ENCODE results near the gene APC2. TPM values are rescaled to one million over a fixed set of nuclear protein-coding genes. Genes with fewer than 3 reads are reported as not detected.

APC2 gene
- total RNA-seq, 1 experiment from 2014 or later = 0.02 TPM

DNA sequence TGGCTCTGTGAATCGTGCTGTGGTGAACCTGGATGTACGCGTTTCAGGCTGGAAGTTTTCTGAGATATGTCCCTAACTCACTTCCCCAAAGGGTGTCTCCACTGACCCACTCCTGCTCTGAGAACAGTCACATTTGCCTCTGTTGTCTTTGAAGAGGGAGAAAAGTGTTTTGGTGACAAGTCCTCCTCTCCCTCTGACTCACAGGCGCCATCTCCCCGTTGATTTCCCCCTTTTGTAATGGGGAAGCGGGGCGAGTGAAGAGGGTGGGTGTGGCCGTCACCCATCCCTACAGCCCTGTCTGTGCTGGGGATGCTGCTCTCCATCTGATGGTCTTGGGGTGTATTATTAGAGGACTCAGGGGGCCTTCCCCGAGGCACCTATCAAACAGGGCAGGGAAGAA is 9.6 kb downstream of the APC2 start:
- DNase-seq (ENCODE audit: extremely low read depth, low read depth) = no peak

DNA sequence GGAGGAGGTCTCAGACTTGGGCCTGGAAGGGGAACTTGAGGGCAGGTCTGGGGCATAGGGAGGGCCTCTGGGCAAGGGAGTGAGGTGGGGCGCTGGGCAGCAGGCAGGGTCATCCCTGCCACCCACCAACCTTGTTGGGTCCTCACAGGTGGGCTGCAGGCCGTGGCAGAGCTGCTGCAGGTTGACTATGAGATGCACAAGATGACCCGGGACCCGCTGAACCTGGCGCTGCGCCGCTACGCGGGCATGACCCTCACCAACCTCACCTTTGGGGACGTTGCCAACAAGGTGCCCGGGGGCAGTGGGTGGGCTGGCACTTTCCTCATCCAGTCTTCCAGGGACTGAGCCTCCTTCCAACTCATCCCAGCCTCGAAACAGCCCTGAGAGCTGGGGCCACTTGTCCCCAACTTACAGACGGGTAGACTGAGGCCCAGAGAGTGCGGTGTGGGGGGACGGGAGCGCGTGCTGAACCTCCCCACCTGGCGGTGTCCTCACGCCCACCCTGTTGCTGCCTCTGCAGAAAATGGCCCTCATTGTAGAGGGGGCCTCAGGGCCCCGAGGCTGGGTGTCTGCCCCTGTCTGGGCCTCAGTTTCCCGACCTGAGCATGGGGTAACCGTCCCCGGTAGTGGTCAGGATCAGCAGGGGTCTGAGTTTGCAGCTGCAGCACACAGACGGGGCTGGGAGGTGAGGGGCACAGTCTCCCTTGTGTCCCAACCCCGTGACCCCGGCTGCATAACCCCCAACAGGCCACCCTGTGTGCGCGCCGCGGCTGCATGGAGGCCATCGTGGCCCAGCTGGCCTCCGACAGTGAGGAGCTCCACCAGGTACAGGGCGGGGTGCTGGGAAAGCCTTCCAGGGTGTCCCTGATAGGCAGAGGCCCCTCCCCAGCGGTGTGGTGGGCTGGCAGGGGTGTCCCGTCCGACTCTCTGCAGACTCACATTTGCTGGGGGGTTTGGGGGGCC is 10.4 kb downstream of the APC2 start:
- no peak for DNase-seq (ENCODE audit: extremely low read depth, low read depth)

DNA sequence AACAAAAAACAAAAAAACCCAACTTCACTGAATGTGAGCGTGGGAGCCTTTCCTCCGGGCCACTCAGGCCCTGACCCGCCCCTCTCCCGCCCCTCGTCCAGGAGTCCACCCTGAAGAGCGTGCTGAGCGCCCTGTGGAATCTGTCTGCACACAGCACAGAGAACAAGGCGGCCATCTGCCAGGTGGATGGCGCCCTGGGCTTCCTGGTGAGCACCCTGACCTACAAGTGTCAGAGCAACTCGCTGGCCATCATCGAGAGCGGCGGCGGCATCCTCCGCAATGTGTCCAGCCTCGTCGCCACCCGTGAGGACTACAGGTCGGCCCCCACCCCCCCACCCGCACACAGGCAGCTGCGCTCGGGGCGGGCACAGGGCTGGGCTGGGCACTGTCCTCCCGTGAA is 11.9 kb downstream of the APC2 start:
- no peak for DNase-seq (ENCODE audit: extremely low read depth, low read depth)

DNA sequence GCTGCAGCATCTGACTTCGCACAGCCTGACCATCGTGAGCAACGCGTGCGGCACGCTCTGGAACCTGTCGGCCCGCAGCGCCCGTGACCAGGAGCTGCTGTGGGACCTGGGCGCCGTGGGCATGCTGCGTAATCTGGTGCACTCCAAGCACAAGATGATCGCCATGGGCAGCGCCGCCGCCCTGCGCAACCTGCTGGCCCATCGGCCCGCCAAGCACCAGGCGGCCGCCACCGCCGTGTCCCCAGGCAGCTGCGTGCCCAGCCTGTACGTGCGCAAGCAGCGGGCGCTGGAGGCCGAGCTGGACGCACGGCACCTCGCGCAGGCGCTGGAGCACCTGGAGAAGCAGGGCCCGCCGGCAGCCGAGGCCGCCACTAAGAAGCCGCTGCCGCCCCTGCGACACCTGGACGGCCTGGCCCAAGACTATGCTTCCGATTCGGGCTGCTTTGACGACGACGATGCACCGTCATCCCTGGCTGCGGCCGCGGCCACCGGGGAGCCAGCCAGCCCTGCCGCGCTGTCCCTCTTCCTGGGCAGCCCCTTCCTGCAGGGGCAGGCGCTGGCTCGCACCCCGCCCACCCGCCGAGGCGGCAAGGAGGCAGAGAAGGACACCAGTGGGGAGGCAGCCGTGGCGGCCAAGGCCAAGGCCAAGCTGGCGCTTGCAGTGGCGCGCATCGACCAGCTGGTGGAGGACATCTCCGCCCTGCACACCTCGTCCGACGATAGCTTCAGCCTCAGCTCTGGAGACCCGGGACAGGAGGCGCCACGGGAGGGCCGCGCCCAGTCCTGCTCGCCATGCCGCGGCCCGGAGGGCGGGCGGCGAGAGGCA is 15.5 kb downstream of the APC2 start:
- no peak for DNase-seq (ENCODE audit: extremely low read depth, low read depth)

DNA sequence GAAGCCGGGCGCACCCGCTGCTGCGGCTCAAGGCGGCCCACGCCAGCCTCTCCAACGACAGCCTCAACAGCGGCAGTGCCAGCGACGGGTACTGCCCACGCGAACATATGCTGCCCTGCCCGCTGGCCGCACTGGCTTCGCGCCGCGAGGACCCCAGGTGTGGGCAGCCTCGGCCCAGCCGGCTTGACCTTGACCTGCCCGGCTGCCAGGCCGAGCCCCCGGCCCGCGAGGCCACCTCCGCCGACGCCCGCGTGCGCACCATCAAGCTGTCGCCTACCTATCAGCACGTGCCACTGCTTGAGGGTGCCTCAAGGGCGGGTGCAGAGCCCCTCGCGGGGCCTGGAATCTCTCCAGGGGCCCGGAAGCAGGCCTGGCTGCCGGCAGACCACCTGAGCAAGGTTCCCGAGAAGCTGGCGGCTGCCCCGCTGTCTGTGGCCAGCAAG is 16.1 kb downstream of the APC2 start:
- DNase-seq (ENCODE audit: extremely low read depth, low read depth) = no peak

DNA sequence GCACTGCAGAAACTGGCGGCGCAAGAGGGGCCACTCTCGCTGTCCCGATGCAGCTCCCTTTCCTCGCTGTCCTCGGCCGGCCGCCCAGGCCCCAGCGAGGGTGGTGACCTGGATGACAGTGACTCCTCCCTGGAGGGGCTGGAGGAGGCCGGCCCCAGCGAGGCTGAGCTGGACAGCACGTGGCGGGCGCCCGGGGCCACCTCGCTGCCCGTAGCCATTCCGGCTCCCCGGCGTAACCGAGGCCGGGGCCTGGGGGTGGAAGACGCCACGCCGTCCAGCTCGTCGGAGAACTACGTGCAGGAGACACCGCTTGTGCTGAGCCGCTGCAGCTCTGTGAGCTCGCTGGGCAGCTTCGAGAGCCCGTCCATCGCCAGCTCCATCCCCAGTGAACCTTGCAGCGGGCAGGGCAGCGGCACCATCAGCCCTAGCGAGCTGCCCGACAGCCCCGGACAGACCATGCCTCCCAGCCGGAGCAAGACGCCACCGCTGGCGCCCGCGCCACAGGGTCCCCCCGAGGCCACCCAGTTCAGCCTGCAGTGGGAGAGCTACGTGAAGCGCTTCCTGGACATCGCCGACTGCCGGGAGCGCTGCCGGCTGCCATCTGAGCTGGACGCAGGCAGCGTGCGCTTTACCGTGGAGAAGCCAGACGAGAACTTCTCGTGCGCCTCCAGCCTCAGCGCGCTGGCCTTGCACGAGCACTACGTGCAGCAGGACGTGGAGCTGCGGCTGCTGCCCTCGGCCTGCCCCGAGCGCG is 16.7 kb downstream of the APC2 start:
- no peak for DNase-seq (ENCODE audit: extremely low read depth, low read depth)

DNA sequence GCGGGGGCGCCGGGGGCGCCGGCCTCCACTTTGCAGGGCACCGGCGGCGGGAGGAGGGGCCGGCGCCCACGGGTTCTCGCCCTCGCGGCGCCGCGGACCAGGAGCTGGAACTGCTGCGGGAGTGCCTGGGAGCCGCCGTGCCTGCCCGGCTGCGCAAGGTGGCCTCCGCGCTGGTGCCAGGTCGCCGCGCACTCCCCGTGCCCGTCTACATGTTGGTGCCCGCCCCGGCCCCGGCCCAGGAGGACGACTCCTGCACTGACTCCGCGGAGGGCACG is 17.2 kb downstream of the APC2 start:
- DNase-seq (ENCODE audit: extremely low read depth, low read depth) = no peak

DNA sequence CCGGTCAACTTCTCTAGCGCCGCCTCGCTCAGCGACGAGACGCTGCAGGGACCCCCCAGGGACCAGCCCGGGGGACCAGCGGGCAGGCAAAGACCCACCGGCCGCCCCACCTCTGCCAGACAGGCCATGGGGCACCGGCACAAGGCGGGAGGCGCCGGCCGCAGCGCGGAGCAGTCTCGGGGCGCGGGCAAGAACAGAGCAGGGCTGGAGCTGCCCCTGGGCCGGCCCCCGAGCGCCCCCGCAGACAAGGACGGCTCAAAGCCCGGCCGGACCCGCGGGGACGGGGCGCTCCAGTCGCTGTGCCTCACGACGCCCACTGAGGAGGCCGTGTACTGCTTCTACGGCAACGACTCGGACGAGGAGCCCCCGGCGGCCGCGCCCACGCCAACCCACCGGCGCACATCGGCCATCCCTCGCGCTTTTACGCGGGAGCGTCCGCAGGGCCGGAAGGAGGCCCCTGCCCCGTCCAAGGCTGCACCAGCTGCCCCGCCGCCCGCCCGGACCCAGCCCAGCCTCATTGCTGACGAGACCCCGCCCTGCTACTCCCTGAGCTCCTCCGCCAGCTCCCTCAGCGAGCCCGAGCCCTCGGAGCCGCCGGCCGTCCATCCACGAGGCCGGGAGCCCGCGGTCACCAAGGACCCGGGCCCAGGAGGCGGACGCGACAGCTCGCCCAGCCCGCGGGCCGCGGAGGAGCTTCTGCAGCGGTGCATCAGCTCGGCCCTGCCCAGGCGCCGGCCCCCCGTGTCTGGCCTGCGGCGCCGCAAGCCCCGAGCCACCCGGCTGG is 17.8 kb downstream of the APC2 start:
- DNase-seq (ENCODE audit: extremely low read depth, low read depth) = no peak

DNA sequence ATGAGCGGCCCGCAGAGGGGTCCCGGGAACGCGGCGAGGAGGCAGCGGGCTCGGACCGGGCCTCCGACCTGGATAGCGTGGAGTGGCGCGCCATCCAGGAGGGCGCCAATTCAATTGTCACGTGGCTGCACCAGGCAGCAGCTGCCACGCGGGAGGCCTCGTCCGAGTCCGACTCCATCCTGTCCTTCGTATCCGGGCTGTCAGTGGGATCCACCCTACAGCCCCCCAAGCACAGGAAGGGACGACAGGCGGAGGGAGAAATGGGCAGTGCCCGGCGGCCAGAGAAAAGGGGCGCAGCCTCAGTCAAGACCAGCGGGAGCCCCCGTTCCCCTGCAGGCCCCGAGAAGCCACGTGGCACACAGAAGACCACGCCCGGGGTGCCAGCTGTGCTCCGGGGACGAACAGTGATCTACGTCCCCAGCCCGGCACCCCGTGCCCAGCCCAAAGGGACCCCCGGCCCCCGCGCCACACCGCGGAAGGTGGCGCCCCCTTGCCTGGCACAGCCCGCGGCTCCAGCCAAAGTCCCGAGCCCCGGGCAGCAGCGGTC is 18.4 kb downstream of the APC2 start:
- no peak for DNase-seq (ENCODE audit: extremely low read depth, low read depth)

DNA sequence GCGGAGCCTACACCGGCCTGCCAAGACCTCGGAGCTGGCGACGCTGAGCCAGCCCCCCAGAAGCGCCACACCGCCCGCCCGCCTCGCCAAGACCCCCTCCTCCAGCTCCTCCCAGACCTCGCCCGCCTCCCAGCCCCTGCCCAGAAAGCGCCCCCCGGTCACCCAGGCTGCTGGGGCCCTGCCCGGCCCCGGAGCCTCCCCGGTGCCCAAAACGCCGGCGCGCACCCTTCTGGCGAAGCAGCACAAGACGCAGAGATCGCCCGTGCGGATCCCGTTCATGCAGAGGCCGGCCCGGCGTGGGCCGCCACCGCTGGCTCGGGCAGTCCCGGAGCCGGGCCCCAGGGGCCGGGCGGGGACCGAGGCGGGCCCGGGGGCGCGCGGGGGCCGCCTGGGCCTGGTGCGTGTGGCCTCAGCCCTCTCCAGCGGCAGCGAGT is 18.9 kb downstream of the APC2 start:
- DNase-seq (ENCODE audit: extremely low read depth, low read depth) = no peak

DNA sequence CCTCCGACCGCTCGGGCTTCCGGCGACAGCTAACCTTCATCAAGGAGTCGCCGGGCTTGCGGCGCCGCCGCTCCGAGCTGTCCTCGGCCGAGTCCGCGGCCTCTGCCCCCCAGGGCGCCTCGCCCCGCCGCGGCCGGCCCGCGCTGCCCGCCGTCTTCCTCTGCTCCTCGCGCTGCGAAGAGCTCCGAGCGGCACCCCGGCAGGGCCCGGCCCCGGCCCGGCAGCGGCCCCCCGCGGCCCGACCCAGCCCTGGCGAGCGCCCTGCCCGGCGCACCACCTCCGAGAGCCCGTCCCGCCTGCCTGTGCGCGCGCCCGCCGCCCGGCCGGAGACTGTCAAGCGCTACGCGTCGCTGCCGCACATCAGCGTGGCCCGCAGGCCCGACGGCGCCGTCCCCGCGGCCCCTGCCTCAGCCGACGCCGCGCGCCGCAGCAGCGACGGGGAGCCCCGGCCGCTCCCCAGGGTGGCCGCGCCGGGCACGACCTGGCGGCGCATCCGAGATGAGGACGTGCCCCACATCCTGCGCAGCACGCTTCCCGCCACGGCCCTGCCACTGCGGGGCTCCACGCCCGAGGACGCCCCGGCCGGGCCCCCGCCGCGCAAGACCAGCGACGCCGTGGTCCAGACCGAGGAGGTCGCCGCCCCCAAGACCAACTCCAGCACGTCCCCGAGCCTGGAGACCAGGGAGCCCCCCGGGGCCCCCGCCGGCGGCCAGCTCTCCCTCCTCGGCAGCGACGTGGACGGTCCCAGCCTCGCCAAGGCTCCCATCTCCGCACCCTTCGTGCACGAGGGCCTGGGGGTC is 19.5 kb downstream of the APC2 start:
- DNase-seq (ENCODE audit: extremely low read depth, low read depth) = no peak

DNA sequence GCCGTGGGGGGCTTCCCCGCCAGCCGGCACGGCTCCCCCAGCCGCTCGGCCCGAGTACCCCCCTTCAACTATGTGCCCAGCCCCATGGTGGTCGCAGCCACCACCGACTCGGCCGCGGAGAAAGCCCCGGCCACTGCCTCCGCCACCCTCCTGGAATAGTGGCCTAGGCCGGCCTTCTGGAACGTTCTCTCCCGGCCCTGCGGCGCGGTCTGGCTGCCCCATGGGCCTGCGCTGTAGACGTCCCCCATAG is 20.1 kb downstream of the APC2 start:
- DNase-seq (ENCODE audit: extremely low read depth, low read depth) = no peak

DNA sequence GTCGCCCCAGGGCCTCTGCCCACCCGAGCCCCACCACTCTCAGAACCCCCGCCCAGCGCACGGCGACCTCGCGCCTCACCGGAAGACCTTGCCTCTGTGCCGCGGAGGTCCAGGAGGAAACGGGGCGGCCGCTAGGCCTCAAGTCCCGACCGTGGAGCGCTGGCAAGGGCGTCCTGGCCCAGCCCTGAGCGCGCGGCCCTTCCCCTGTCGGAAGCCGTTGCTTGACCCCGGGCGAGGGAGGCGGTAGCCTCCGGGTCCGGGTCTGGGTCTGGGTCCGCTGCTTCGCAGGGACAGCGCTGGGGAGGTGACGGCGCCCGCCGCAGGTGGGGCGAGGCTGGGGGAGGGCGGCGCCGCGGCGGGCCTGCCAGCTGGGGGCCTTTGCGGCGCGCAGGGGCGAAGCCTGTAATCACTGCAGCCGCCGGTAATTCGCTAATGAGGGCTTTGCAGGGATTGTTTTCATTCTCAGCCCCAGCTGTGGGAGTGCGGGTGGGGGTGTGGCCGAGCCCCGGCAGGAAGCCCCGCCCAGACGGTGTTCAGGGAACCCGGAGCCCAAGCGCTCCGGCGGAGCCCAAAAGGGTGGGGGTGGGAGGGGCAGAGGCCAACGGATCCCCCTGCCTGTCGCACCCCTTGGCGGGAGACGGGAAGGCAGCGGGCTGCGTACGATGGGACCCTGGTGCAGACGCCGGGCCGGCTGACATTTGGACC is 20.5 kb downstream of the APC2 start:
- no peak for DNase-seq (ENCODE audit: extremely low read depth, low read depth)

DNA sequence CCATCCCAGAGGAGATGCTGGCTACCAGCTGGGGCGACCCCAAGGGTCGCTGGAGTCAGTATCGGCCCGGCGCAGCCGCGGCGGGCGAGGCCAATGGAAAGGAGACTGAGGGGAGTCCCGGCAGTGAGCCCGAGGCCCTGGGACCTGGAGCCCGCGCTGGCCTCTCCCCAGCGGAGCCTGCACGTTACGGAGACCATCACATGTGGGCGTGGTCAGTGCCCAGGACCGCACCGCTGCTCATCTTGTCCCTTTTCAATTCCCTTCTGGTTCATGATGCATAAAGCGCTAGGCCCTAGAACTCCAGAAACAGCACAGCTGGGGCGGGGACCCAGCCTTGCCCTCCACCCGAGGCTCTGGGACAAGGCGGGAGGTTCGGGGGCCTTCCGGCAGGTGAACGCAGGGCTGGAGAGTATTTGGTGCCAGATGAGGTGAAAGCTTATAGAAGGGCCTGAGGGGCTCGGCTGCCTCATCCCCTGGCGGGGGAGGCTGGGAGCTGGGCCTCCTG is 21.1 kb downstream of the APC2 start:
- DNase-seq (ENCODE audit: extremely low read depth, low read depth) = no peak

DNA sequence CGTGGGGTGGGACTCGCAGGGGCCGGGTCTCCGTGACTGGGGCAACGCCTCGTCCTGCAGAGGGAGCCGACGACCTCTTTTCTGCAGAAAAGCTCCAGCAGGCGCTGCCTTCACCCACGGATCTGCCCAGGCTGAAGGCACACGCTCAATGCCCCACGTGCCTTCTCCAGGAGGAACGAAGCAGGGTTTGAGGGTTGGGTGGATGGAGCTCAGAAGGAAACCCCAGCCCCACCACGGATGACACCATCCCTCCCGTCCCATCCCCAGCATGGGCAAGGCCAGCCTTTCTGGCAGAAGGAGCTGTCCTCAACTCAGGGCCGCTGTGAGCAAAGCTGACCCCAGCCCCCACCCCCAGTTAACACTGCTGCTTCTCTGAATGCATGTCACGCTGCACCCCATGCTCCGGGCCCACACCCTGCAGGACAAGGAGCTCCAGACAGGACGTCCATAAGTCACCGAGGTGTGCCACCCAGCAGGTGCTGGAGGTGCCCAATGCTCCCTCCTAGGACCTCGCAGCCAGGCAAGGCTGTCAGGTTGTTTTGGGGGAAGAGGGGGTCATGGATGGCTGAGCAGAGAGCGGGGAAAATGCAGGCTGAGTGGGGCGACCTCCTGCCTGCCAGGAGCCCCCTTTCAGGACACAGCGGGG is 21.7 kb downstream of the APC2 start:
- DNase-seq (ENCODE audit: extremely low read depth, low read depth) = no peak

DNA sequence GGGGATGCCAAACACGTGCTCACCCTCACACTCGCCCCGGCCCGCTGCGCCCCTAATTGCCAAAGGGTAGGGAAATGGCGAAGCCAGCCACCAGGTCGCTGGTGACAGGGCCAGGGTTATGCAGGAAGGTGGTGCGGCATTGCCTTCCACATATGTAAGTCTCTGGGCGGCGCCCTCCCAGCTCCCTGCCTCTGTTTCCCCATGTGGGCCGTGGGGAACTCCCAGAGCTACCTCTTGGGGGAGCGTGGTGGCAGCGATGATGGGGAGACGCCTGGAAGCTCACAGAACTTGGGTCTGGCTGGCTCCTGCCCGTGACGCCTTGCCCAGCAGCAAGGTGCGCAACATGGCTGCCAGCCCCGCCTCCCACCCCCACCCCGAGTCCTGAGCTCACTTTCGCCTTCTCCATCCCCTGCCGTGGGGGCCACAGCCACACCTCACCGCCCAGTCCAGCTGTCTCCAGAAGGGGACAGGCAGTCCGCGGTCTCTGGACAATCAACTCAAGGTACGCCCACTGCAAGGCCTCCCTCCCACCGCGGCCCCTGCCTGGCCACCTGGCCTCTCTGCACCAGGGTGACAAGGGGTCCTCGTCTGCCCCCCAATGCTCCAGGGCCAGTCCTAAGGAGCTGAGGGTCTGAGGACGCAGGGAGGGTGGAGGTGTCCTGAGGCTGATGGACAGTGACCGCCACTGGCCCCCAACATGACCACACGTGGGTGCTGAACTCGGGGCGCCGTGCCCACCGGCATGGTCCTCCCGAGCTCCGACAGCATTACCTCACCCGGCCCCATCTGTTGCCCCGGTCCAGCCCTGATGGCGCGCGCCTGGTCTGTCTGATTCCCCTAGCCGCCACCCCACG is 22.5 kb downstream of the APC2 start:
- no peak for DNase-seq (ENCODE audit: extremely low read depth, low read depth)
